Kidney glomerular epithelial cell (primary cell): ENCODE results near the gene MAN1A1.

Experiments
- DNase-seq: peaks from one replicate; lab custom pipeline; 2025; lab: John Stamatoyannopoulos, UW

MAN1A1 gene

DNA sequence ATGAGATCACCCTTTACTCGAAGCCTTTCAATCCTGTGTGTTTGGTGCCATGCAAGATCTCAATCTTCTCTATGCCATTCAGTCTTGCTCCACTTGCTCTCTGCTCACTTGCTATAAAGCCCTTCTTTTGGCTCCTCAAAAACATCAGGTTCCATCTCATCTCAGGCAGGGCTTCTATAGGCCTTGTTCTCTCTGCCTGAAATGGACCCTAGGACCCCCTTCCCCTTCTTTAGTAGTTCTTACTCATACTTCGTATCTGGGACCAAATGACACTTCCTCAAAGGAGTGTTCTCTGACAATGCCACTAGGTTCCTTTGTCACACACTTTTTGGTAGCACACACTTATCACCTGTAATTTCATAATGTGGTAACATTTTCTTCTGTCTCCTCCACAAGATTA, 154.4 kb downstream of the MAN1A1 start:
- no peak for DNase-seq

DNA sequence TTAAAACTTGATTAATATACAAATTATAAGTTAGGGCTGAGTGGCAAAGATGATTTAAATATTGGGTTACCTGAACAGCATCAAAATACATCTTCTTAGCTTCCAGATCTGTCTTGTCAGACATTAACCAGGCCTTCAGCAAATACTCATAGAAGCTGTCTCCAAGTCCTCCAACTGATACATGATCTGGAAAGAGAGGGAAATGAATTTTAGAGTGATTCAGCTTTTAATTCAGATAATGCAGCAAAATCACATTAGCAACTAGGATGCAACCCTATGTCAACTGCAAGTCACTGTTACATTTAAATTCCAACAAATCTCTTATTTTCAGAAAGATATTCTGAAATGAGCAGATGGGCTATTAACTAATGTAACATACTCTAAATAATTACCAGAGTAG, 155.9 kb downstream of the MAN1A1 start:
- no peak for DNase-seq

DNA sequence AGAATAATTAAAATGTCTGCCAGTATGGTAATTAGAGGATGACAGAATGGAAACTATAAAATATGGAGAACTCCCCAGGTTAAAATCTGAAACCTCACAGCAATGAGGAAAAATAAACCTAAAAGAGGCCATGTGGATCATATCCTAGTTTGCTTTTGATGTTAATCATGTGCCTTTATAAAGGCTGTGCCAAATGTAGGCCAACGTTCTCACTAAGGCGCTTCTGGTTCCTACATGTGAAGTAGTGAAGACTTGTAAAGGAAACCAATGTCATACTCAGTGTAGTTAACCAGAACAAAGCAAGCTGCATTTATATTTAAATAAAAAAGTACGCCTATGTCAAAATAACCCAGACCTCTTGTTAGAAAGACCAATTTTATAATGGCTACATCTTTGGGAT, 157.4 kb downstream of the MAN1A1 start:
- no peak for DNase-seq

DNA sequence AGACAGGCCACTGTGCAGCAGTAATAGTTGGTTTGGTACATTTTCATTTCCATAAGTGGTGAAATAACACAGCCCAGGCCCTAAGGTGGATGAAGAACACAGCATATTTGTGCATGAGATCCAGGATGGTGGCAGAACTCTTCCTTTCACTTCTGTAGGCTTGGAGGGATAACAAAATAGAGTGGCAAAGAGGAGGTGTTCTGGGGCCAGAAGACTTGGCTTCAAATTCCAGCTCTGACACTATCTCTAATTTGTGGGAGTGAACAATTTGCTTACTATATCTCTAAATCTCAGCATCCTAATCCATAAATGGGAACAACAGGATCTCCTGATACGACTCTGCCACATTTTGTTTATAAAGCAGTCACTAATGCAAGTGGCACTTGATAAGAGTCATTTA, 159.4 kb downstream of the MAN1A1 start:
- DNase-seq = no peak

DNA sequence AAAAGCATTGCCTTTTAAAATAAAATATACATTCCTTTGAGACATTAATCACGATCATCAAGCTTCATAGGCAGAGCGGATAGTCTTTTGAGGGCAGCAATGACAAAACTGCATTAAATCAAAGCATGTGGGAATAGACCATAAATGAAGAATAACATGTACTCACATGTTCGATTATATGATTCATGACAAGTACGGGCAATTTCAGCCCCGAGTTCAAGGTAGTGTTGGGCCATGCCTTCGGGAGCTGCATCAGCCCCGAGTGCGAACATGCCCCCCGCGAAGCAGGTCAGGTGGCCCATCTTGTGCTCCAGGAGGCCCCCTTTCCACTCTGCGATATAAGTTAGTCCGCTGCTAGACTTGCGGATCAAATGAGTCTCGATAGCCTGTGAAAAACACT, 160.1 kb downstream of the MAN1A1 start:
- DNase-seq = no peak

DNA sequence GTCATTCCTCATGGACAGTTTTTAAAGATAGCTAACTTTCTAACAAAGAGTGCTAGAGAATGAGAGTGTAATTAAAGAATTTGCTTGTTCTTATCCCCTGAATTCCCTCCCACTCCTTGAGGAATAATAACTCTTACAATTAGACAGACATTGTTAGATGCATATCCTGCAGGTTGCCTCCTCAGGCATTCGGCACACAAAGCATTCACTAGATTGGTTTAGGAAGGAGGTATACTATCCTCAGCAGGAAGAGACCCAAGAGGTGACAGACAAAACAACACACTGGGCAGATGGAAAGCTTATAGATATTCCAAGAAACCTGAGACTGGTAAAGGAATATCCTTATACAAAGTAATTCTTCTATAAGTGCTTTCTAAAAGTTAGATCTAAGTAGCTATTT, 162.0 kb downstream of the MAN1A1 start:
- DNase-seq = no peak

DNA sequence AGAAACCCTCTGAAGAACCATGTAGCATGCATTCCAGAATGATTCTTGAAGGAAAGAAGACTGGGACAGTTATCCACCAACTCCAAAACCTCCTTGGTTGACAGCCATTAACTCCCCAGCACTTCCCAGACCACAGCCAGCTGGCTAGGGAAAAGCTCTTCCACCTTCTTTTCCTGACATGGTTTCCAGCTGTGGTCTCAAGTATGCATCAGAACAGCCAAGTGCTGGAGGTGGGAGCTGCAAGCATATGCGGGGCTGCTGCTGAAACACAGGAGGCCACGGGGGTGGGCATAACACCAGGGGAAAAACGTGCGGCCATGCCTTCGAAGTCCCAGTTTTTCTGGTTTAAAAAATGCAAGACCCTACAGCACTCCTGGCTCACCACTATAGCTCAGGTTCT, 163.1 kb downstream of the MAN1A1 start:
- no peak for DNase-seq

DNA sequence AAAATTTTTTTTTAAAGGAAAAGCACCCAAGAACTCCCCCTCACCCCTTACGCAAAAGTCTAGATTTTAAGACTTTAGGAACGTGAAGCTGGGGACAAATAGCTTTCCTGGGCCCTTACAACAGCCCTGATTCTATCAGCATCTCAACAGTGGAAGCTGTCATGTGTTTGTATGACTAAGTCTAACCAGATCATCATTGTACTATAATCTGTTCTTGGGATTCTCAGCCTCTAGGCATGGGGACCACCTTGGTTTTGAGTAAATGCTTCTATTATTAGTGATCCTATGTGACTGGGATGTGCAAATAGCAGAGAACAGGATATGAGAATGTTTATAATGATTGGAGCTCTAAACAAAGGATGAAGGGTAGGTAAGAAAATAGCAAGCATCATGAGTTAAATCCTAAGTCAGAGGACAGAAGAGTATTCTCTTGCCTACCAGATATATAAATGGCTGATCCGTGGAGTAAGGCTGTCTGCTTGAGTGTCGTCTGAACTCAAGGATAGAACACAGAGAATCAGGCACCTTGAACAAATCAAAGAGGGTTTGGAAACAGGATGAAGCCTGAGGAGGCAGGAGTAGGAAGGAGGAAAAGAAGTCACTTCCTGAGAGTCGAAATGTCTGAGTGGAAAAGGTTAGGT, 165.4 kb downstream of the MAN1A1 start:
- DNase-seq = no peak

DNA sequence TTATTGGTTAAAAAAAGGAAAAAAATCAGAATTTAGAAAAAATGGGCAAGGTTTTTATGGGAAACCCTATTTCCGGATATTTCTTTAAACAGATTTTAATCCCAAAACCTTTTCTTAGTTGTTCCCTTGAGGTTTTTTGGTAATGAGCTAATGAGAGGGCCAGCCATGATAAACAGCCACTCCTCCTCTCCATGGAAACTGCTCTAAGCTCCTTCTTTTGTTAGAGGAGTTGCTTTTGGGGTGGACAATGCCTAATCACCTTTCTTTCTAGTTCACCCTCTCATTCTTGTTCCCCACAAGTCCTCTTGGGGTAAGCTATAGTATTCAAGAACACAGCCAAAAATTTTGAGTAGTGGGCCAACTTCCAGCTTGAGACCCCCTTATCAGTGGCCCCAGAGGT, 166.1 kb downstream of the MAN1A1 start:
- DNase-seq = no peak

DNA sequence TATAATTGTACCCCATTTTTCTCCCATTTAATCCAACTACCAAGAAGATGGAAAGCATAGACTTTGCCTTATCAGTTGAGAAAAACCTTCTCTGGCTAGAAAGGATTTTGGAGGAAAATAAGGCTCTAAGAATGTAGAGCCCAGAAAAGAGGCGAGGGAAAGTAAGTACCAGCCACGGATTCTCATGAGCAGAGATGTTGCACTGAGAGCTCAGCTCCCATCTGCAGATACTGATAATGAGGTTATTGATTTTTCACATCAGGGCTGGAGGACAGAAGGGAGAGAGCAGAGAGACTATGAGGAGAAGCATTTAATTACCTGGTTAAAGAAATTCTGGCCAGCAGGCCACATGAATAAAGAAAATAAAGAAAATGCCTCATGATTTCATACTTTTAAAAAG, 166.7 kb downstream of the MAN1A1 start:
- DNase-seq = no peak

DNA sequence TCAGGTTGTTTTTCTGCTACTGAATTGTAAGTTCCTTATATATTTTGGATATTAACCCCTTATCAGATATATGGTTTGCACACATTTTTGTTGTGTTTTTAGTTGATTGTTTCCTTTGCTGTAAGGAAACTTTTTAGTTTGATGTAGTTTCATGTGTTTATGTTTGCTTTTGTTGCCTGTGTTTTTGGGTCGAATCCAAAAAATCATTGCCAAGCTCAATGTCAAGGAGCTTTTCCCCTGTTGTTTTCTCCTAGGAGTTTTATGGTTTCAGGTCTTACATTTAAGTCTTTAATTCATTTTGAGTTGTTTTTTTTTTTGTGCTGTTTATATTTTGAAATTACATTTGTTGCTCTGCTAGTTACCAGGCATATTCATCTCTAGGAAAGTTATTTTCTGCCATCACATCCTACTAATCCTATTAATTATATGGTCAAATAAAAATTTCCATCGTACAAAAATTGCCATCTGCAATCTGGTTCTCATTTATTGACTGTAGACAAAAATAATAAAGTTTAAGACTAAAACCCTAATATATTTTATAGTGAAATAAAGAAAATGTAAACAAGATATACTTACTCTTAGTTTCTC, 167.3 kb downstream of the MAN1A1 start:
- DNase-seq = no peak

DNA sequence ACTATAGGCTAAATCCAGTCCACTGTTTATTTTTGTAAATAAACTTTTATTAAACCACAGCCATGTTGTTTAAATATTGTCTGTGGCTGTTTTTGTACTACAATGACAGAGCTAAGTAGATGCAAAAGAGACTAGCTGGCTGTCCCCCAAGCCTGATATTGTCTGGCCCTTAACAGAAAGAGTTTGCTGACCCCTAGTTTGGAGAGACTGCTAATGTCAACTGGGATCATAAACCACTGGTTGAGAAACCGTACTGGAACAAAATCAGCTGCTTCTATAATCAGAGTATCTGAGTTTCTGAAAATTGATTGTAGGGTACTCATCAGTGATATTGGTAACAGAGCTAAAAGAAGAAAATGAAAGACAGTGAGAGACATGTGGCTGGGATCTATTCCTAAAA, 168.5 kb downstream of the MAN1A1 start:
- no peak for DNase-seq

DNA sequence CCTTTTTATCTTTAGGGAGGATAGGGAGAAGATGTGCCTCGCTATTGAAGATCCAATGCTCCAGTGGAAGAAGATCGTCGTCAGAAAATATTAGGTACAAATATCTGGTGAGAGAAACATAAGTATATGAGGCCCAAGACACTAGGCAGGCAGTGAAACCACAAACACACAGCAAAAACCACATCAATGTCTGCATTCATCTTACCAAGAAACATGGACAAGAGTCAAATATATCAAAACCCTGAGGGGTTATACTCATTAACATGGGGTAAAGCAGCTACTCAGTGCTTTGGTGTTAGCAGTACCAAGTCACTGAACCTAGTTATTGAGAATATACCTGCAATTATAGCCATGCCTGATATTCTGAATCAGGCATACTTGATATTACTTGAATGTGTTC, 169.7 kb downstream of the MAN1A1 start:
- no peak for DNase-seq

DNA sequence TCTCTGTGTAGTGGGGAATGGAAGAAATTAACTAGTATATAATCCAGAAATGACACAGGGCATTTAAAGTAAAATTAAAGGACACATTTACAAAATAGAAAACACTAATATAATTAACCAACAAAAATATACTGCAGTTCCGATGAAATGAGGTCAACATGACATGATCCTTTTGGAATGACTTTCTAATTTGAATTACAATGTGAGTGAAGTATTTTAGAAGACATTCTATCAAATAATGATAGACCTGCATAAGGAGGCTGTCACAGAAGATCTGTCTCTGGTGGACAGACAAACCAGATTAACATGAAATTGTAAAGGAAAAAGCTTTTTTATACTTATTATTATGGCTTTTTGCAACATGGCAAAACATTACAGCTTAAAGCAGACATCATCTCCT, 170.5 kb downstream of the MAN1A1 start:
- no peak for DNase-seq

DNA sequence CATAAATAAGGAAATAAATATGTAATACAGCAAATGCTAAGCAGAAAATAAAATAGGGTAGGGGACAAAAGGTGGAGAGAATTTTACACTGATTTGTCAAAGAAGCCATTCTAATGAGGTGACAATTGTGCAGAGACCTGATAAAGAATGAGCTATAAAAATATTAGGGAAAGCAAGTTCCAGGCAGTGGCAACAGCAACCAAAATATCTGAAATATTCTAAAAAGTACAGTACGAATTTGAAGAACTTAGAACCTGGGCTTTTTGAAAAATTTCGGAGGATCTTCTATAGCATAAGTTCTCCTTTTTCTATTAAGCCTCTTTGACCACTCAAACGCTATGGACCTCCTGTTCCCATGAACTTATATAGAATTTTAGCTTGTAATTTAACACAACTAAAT, 173.1 kb downstream of the MAN1A1 start:
- no peak for DNase-seq

DNA sequence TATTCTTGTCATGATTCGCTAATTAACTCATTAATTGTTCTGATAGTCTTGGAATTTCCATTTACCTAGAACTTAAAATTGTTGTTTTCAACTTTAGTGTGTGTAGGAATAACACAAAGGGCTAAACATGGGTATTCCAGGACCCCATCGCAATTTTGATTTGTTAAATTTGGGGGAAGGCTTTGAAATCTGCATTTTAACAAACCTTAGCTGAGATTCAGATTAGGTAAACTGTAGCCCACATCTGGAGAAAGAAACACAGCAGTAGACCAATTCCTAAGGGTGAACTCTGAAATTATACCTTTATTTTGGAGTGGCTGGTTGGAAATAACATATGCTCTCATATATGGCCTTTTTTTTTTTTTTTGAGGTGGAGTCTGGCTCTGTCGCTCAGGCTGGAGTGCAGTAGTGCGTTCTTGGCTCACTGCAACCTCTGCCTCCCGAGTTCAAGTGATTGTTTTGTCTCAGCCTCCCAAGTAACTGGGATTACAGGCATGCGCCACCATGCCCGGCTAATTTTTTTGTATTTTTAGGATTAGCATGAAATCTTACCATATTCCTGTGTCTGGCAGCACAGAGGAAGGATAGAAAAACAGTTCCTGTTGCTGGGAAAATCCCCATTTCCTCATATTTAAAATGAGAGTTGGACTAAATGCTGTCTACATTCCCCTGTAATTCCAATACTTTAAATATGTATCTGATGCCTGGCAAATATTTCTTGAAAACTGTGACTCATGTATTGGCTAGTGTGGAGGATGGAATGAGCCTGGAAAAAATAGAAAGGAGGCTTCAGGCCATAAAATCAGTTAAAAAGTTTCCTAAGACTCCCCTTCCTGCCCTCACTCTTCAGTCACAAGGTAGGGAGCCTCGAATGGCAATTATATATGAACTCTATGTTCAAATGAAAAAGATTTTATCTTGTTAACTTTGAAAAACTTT, 174.4 kb downstream of the MAN1A1 start:
- no peak for DNase-seq

DNA sequence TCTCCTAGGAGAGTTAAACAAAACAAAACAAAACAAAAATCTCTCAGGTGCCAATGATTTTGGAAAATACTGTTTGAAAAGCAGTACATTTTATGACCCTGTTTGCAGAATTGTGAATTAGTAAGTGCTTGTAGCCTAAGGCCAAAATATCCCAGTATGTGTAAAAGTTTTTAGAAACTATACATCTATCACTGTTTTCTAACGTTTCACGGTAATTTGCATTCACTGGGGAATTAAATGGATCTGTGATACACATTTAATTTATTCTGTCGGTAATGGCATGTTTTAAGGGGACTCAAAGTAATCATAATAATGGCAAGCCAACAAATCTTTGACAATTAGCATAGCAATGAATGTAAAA, 175.5 kb downstream of the MAN1A1 start:
- DNase-seq = no peak

DNA sequence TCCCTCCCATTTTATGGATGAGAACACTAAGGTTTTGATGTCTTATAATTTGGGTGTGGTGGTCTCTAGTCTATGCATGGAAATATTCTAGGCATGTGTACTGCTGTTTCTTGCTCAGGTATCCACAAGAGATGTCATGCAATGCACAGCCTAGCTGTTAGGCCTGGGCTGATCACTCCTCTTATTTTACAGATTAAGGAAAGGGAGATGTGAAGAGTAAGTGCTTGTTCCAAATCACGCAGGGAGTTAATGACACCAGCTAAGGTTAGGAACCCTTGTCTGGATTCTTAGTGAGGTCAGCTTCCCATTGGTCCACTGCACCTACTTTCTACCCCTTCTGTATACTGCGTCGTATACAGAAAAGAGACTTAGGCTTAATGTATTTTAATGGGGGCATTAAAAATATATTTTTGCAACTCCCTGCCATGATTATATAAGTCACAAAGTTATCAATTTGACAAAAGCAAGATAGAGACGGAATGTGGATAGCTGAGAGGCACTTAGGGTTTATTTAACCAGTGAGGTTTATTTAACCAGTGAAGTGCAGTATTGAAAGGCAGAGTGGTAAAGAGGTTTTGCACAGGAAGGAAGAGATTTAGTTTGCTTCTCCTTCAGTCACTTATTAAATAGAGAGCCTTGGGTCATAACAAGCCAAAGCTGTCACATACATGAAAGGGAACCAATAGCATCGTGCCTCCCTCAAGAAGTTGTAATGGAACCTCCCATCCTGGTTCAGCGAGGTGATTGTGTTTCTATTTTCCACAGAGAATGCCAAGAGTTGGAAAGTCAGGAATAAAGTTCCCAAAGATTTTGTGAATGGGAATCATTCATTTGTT, 176.1 kb downstream of the MAN1A1 start:
- no peak for DNase-seq

DNA sequence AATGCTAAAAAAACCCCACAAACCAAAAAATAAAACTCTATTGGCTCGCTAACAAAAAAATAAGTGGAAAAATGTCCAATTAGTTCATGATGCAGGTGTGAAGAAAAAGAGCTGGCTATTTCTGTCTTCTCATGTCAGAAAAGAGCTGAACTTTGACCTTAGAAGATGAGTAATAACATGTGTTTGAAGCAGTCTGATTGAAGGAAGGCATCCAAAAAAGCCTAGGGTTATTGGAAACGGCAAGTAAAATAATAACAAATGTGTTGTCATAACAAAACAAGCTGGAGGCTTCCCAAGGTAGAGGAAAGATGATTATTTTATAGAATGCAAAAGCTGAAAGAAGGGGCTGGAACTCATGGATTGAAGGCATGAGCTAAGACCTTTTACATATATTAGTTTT, 176.7 kb downstream of the MAN1A1 start:
- DNase-seq = no peak

DNA sequence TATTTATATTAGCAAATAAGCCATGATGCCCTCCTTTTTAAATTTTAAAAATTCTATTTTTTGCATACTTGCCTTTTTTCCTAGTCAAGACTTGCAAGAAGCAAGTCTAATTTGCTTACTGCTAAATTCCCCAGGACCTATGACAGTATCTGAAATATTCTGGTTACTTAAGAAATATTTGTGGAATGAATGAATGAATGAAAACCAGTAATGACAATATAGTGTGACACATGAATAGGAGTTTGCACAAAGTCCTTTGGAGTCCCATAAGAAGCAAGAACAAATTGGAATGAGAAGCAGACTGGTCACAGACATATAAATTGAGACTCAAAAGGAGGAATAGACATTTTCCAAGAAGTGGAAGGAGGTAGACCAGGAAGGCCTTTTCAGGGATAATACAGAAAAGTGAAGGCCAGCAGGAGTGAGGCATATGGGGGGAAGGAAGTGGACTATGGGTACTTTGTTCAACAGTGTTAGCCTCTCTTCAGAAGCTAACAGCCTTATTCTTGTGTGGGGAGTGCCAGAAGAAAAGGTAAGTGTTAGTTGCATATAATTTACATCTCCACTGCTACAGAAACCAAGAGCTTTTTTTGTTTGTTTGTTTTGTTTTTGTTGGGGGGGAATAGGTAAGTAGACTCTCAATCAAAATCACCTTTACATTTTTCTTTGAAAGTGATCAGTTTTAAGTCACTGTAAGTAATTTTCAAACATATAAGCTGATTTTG, 177.5 kb downstream of the MAN1A1 start:
- DNase-seq = no peak

DNA sequence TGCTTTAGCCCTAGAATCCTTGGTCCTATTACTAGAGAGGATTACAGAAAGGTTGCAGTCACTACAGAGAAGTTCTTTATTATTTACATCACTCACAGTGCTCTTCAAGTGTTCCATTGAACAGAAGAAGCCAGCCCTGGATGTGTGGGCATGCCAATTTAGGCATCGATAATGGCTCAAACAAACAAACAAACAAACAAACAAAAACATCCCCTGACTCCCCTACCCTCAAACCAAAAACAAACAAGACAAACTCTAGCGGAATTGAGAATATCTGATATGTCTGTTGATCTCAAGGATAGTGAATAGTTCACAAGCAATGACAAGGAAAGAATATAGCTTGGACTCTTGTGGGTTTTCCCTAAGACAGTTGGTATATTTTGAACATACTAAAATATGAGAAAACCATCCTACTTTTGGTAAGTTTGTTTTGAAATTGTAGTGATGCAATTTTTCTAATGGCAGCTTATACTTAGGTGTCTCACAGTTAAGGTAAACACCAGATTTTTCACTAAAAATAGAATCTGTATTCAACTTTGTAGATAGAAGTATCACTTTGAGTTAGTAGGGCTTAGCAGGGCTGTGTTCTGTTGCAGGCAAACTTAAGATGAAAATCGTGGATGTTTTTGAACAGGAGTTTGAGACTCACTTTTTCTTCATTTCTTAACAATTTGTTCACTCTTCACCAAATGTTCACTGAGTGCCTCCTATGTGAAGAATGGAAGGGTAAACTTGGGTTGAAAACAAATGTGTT, 178.3 kb downstream of the MAN1A1 start:
- DNase-seq = no peak
